Colonic mucosa (tissue), 4 donors: ENCODE results near the gene OR51A4. TPM values are rescaled to one million over a fixed set of nuclear protein-coding genes. Genes with fewer than 3 reads are reported as not detected.

ENCODE experiments used
- DNase-seq: peaks from one replicate; pipeline ENCODE4 v3.0.0-alpha.2; 2020
- H3K27ac ChIP-seq: fragments of 200-600 bp; one replicate; pipeline ENCODE4 v1.8.0; 2021
- H3K27me3 ChIP-seq: fragments of 200-600 bp; one replicate; pipeline ENCODE4 v1.8.0; 2021
- H3K36me3 ChIP-seq: fragments of 200-600 bp; one replicate; pipeline ENCODE4 v1.8.0; 2021
- H3K4me1 ChIP-seq: fragments of 200-600 bp; one replicate; pipeline ENCODE4 v1.8.0; 2021; ENCODE audit warnings: mild to moderate bottlenecking
- H3K4me3 ChIP-seq: fragments of 200-600 bp; one replicate; pipeline ENCODE4 v1.8.0; 2021
- H3K9ac ChIP-seq, 2 donors: one replicate each; pipeline ENCODE4 v1.7.0; 2013; ENCODE audit warnings: control low read depth in 2 of 2, low read depth in 2 of 2, low read length in 2 of 2
- H3K9me3 ChIP-seq: fragments of 200-600 bp; one replicate; pipeline ENCODE4 v1.8.0; 2021
- CTCF ChIP-seq: fragments of 200-600 bp; IDR thresholded peaks from one replicate; pipeline ENCODE4 v1.8.0; 2022; ENCODE audit warnings: antibody characterized with exemption, mild to moderate bottlenecking
- intact Hi-C: fragments of 100-400 bp; cut with DNase I; formaldehyde crosslinking; loops from one replicate; pipeline ENCODE4 v1.14.1; 2022
- total RNA-seq, 2 donors: library from RNA; stranded (reverse); fragmentation: NEBNext Ultra II Directional in 1 of 2; extraction: Animal tissue kit (Norgen Biotek cat#: 25700) in 1 of 2; gene quantifications; one replicate each; pipeline ENCODE4 v1.2.1, GENCODE V29; 2021
- donor health status: healthy.
- donor health status: DM: no; HTN: no; CAD: no.
- donor health status: DM: no; HTN: no; CAD: no.

OR51A4 gene
- total RNA-seq, 2 donors from 2014 or later = not detected

- H3K4me1 ChIP-seq = no peaks in the 10 kb centered on the region
- no peak for TF ChIP-seq CTCF
- no peak overlapping the region for H3K27ac ChIP-seq
- intact Hi-C loops = no loop called here
- H3K9me3 ChIP-seq = no peaks in the 10 kb centered on the region
- no peak for DNase-seq
- no peaks in the 10 kb centered on the region for H3K27me3 ChIP-seq
- no peak overlapping the region for H3K9ac ChIP-seq
- H3K4me3 ChIP-seq = no peak overlapping the region
- H3K36me3 ChIP-seq = no peaks in the 10 kb centered on the region
Measured at GRCh38 chr11:4936745-4937144, 10.7 kb downstream of the OR51A4 start.

GRCh38 chr11:4932751-4933150, 14.7 kb downstream of the OR51A4 start:
- intact Hi-C loops = no loop called here
- Histone ChIP-seq H3K36me3 (no peaks in the 10 kb centered on the region), H3K9me3 (no peaks in the 10 kb centered on the region), H3K9ac (no peak overlapping the region), H3K4me3 (no peak overlapping the region), H3K27ac (no peak overlapping the region), H3K27me3 (no peaks in the 10 kb centered on the region), H3K4me1 (no peaks in the 10 kb centered on the region)
- no peak for DNase-seq
- TF ChIP-seq CTCF = no peak

GRCh38 chr11:4926608-4927007, 20.8 kb downstream of the OR51A4 start:
- Histone ChIP-seq H3K36me3 (no peaks in the 10 kb centered on the region), H3K4me3 (no peak overlapping the region), H3K9ac (no peak overlapping the region), H3K27me3 (no peaks in the 10 kb centered on the region), H3K4me1 (no peaks in the 10 kb centered on the region), H3K27ac (no peak overlapping the region), H3K9me3 (no peaks in the 10 kb centered on the region)
- TF ChIP-seq CTCF = no peak
- no peak for DNase-seq
- intact Hi-C loops = no loop called here

GRCh38 chr11:4924239-4924638, 23.2 kb downstream of the OR51A4 start, which contains the start of gene OR51G1:
Gene OR51G1 (minus strand): TSS chr11:4924339. CDS start chr11:4924339, 0 bp downstream.
- no peak for TF ChIP-seq CTCF
- DNase-seq = no peak
- H3K4me1 ChIP-seq = no peaks in the 10 kb centered on the region
- intact Hi-C loops = no loop called here
- H3K9ac ChIP-seq = no peak within 1 kb of the TSS
- H3K4me3 ChIP-seq = no peak within 1 kb of the TSS
- H3K27me3 ChIP-seq = no peaks in the 10 kb centered on the region
- no peaks in the 10 kb centered on the region for H3K9me3 ChIP-seq
- H3K36me3 ChIP-seq = no peaks in the 10 kb centered on the region
- no peak within 1 kb of the TSS for H3K27ac ChIP-seq

- TF ChIP-seq CTCF = no peak
- Histone ChIP-seq H3K27me3 (no peaks in the 10 kb centered on the region), H3K9ac (no peak overlapping the region), H3K36me3 (no peaks in the 10 kb centered on the region), H3K4me3 (no peak overlapping the region), H3K9me3 (no peaks in the 10 kb centered on the region), H3K4me1 (no peaks in the 10 kb centered on the region), H3K27ac (no peak overlapping the region)
- no peak for DNase-seq
- intact Hi-C loops = no loop called here
Measured at GRCh38 chr11:4922304-4922703, 25.1 kb downstream of the OR51A4 start.

- no peak for DNase-seq
- H3K9ac ChIP-seq = no peak overlapping the region
- no peaks in the 10 kb centered on the region for H3K9me3 ChIP-seq
- TF ChIP-seq CTCF = no peak
- H3K4me1 ChIP-seq = no peaks in the 10 kb centered on the region
- intact Hi-C loops = no loop called here
- H3K36me3 ChIP-seq = no peaks in the 10 kb centered on the region
- no peak overlapping the region for H3K4me3 ChIP-seq
- H3K27ac ChIP-seq = no peak overlapping the region
- no peaks in the 10 kb centered on the region for H3K27me3 ChIP-seq
Measured at GRCh38 chr11:4921796-4922195, 25.6 kb downstream of the OR51A4 start.
